Retinal pigment epithelial cell (primary cell): ENCODE data around the gene FCHSD2.

Experiments
- DNase-seq: peaks from one replicate; pipeline ENCODE4 v3.0.0-alpha.2; 2010; ENCODE audit warnings: low read depth
- H3K4me3 ChIP-seq: 2 replicates; pipeline ENCODE4 v1.5.1; 2011; ENCODE audit warnings: mild to moderate bottlenecking, low read length, control low read depth, moderate library complexity
- CTCF ChIP-seq: conservative IDR thresholded peaks from 2 replicates; pipeline ENCODE4 v1.5.1; 2011; ENCODE audit warnings: low read depth, low read length, control low read depth, inconsistent platforms

The FCHSD2 gene

GRCh38 chr11:73058989-73059674, 83.0 kb downstream of the FCHSD2 start:
- H3K4me3 ChIP-seq = no peak overlapping the region
- TF ChIP-seq CTCF = no peak
- no peak for DNase-seq

GRCh38 chr11:73055655-73056354, 86.3 kb downstream of the FCHSD2 start:
- H3K4me3 ChIP-seq = no peak overlapping the region
- DNase-seq = no peak
- TF ChIP-seq CTCF = no peak

- no peak for DNase-seq
- TF ChIP-seq CTCF = no peak
- no peak overlapping the region for H3K4me3 ChIP-seq
Observed at GRCh38 chr11:73055002-73055401, 87.1 kb downstream of the FCHSD2 start.

GRCh38 chr11:73053964-73054363, 88.2 kb downstream of the FCHSD2 start:
- H3K4me3 ChIP-seq = no peak overlapping the region
- no peak for DNase-seq
- no peak for TF ChIP-seq CTCF

GRCh38 chr11:73048446-73048845, 93.7 kb downstream of the FCHSD2 start:
- no peak overlapping the region for H3K4me3 ChIP-seq
- no peak for TF ChIP-seq CTCF
- DNase-seq = no peak

- H3K4me3 ChIP-seq = no peak overlapping the region
- no peak for TF ChIP-seq CTCF
- DNase-seq = no peak
Observed at GRCh38 chr11:73047773-73048371, 94.2 kb downstream of the FCHSD2 start.

- no peak for DNase-seq
- TF ChIP-seq CTCF = no peak
- H3K4me3 ChIP-seq = no peak overlapping the region
Observed at GRCh38 chr11:73040046-73040445, 102.1 kb downstream of the FCHSD2 start.
